ENCODE measurements around the gene CHRNB4. TPM values are rescaled to one million over a fixed set of nuclear protein-coding genes. Genes with fewer than 3 reads are reported as not detected.

Gene CHRNB4
- total RNA-seq, 1 donor: not detected

DNA sequence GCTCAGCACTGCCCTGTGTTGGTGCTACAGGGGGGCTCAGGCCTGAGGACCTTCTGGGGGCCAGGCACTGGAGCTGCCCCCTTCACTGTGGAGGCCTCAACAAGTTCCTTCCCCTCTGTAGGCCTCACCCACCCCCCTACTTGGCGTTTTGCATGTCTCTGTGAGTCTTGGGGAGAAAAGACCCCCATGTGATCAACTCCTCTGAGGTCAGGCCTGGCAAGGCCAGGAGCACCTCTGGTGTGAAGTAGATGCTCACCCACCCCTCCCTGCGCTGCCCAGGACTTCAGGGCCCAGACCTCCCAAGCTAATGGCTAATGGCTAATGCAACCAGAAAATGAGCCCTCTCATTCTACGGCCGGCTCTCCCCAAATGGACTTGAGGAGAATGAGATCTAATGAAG lies 34.2 kb upstream of the CHRNB4 start:
- no peak for DNase-seq (ENCODE audit: low read depth)
- no peak overlapping the region for H3K4me3 ChIP-seq (ENCODE audit: low read depth, low read length)
- TF ChIP-seq, protein P1, sequence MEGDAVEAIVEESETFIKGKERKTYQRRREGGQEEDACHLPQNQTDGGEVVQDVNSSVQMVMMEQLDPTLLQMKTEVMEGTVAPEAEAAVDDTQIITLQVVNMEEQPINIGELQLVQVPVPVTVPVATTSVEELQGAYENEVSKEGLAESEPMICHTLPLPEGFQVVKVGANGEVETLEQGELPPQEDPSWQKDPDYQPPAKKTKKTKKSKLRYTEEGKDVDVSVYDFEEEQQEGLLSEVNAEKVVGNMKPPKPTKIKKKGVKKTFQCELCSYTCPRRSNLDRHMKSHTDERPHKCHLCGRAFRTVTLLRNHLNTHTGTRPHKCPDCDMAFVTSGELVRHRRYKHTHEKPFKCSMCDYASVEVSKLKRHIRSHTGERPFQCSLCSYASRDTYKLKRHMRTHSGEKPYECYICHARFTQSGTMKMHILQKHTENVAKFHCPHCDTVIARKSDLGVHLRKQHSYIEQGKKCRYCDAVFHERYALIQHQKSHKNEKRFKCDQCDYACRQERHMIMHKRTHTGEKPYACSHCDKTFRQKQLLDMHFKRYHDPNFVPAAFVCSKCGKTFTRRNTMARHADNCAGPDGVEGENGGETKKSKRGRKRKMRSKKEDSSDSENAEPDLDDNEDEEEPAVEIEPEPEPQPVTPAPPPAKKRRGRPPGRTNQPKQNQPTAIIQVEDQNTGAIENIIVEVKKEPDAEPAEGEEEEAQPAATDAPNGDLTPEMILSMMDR (IDR thresholded peaks at IDR 0.05; ENCODE audit: insufficient read depth, low read depth, low read length): no peak

DNA sequence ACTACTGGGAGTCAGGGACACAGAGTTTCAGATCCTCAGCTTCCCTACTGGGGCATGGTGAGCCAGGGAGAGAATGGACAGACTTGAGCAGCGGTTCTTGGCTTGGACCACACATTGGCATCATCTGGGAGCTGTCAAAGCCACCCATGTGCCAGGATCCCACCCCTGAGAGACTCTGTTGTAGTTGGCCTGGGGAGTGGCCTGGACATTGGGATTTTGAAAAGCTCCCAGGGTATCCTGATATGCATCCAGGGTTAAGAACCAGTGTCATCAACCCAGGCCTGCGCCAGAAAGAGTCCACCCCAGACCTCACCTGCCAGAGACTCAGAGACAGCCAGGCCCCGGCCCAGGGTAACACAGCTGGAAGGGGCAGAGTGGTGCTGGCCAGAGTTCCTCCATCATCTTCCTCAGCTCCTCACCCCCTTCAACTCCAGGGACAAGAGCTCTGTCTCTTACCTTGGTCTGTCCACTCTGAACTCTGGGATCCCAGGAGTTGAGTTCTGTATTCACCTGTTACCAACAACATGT lies 33.0 kb upstream of the CHRNB4 start:
- DNase-seq (ENCODE audit: low read depth): no peak
- no peak overlapping the region for H3K4me3 ChIP-seq (ENCODE audit: low read depth, low read length)
- TF ChIP-seq, protein P1 (IDR thresholded peaks at IDR 0.05; ENCODE audit: insufficient read depth, low read depth, low read length): no peak

- TF ChIP-seq, protein P1 (IDR thresholded peaks at IDR 0.05; ENCODE audit: insufficient read depth, low read depth, low read length): no peak
- no peak overlapping the region for H3K4me3 ChIP-seq (ENCODE audit: low read depth, low read length)
- no peak for DNase-seq (ENCODE audit: low read depth)
Observed at GRCh38 chr15:78673476-78673875, 32.5 kb upstream of the CHRNB4 start.

DNA sequence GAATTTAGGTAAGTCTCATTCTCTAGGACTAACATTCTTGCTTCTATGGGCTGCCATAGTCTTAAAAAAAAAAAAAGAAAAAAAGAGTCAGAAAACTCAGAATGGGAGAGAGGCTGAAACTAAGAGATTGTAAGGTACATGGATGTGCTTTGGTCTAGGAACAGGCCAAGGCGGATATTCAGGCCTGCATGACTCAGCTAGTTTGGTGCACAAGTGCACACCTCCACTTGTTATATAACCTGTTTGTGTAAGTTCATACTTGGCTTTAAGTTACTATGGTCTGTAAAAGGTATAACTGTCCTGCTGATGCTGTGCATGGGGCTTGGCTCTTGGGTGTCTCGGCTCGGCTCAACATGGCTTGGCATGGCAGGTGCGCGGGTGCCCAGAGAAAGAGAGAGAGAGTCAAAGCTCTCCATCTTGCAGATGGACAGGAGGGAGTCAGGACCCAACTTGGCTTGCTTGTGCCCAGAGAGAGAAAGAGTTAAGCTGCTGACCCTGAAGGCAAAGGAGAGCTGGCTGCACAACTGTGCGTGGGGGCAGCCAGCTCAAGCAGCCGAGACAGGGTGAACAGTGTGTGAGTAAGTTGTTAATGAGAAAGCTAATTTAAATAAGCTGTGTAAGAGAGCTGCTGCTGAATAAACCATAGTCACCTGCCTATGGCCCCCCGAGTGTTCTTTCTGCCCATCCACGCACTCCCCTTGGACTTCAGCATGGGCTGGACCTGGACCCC lies 31.4 kb upstream of the CHRNB4 start:
- TF ChIP-seq, protein P1 (IDR thresholded peaks at IDR 0.05; ENCODE audit: insufficient read depth, low read depth, low read length): no peak
- H3K4me3 ChIP-seq (ENCODE audit: low read depth, low read length): no peak overlapping the region
- no peak for DNase-seq (ENCODE audit: low read depth)

DNA sequence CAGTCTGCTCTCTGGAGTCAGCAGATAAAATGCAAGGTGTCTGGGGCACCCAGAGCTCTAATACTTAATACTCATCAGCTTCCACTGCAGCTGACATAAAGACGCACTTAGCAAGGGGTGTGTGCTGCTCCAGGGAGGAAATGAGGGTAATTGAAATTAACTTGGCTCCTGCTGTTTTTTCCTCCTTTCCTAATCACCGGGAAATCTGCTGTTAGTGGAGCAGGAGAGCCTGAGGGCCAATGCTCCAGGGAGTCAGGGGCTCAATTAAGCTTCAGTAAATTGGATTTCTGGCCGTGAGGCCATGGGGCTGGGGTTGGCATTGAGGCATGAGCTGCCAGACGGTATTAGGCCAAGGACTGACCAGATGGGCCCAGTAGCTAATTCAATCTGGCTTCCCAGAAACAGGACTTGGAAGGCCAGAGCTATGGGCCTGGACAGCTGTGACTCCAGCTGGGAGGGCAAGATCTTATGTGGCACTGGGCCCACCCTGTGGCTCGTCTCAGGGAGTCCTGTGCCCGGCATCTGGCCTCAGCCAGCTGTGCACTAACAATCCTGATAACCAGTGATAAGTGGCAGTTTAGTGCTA lies 30.7 kb upstream of the CHRNB4 start:
- TF ChIP-seq, protein P1 (IDR thresholded peaks at IDR 0.05; ENCODE audit: insufficient read depth, low read depth, low read length): no peak
- no peak overlapping the region for H3K4me3 ChIP-seq (ENCODE audit: low read depth, low read length)
- DNase-seq (ENCODE audit: low read depth): no peak

GRCh38 chr15:78668987-78669386 lies 28.0 kb upstream of the CHRNB4 start:
- TF ChIP-seq, protein P1 (IDR thresholded peaks at IDR 0.05; ENCODE audit: insufficient read depth, low read depth, low read length): no peak
- DNase-seq (ENCODE audit: low read depth): no peak
- no peak overlapping the region for H3K4me3 ChIP-seq (ENCODE audit: low read depth, low read length)
